GM19452 (cell line): ENCODE data around the gene TTC3.
"Not testable (repeated sequence)": the region's sequence is repeated elsewhere in the genome, so short reads cannot be mapped to it uniquely, and the experiment has no call there.

Experiments used
- ATAC-seq: cut with Tn5 transposase; IDR thresholded peaks from one replicate; pipeline ENCODE4 v1.9.1; 2021; ENCODE audit not compliant: unreplicated experiment

TTC3 gene, protein sequence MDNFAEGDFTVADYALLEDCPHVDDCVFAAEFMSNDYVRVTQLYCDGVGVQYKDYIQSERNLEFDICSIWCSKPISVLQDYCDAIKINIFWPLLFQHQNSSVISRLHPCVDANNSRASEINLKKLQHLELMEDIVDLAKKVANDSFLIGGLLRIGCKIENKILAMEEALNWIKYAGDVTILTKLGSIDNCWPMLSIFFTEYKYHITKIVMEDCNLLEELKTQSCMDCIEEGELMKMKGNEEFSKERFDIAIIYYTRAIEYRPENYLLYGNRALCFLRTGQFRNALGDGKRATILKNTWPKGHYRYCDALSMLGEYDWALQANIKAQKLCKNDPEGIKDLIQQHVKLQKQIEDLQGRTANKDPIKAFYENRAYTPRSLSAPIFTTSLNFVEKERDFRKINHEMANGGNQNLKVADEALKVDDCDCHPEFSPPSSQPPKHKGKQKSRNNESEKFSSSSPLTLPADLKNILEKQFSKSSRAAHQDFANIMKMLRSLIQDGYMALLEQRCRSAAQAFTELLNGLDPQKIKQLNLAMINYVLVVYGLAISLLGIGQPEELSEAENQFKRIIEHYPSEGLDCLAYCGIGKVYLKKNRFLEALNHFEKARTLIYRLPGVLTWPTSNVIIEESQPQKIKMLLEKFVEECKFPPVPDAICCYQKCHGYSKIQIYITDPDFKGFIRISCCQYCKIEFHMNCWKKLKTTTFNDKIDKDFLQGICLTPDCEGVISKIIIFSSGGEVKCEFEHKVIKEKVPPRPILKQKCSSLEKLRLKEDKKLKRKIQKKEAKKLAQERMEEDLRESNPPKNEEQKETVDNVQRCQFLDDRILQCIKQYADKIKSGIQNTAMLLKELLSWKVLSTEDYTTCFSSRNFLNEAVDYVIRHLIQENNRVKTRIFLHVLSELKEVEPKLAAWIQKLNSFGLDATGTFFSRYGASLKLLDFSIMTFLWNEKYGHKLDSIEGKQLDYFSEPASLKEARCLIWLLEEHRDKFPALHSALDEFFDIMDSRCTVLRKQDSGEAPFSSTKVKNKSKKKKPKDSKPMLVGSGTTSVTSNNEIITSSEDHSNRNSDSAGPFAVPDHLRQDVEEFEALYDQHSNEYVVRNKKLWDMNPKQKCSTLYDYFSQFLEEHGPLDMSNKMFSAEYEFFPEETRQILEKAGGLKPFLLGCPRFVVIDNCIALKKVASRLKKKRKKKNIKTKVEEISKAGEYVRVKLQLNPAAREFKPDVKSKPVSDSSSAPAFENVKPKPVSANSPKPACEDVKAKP (N-terminal part only)

DNA sequence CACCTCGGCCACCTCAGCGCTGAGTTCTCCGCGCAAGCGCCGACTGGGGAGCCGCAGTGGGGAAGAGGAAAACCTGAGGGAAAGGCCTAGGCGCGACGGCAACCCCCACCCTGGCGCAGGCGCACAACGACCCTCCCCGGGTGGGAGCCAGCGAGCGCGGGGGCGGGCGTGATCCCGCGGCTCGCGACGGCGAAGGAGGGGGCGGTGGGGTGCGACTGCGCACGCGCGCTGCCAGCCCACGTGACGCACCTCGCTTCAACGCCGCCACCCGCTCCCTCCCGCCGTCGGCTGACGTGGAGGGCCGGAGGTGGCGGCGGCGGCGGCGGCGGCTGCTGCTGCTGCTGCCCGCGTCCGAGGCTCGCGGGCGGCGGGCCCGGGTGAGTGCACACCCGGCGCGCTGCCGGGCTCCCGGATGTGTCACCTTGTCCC, at the start of gene TTC3, which contains the start of gene PIGP:
TTC3 (plus strand) TSS at position 267 of the 429 bp plus-strand sequence. CDS start 14,004 bp downstream, outside the sequence.
PIGP (minus strand) TSS at position 84 of the 429 bp plus-strand sequence. CDS start 556 bp downstream, outside the sequence.
- ATAC-seq, result peak; percentile 66

DNA sequence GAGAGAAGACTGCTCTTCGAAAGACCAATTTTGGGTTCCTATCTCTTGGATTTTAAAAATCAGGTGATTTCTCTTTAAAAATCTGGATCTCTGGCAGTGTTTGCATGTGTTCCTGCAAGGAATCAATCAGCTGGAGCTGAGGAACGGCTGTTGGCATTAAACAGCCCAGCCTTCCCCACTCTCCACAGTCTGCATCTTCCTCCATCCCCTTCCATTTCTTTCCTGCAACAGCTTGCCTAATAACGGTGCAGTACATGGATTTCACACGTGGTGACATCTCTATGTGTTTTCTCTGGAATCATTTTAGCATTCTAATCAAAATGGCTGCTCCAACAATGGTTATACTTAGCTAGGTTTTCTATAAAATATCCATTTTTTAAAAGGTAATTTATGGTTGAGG, 46.6 kb upstream of the TTC3 start:
- no peak for ATAC-seq

DNA sequence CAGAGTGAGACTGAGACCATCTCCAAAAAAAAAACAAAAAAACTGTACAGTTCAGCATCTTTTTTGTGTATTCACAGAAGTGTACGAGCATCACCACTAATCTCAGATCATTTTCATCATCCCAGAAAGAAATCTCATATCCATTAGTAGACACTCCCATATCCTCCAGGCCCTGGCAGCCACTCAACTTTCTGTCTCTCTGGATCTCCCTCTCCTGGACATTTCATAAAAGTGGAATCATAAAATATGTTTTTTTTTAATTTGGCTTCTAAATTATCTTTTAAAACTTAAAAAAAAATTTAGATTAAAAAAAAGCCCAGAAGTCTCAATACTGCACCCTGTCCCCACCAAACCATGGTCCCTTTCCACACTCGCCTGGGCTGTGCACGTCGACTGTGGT, 44.5 kb upstream of the TTC3 start:
- no peak for ATAC-seq

DNA sequence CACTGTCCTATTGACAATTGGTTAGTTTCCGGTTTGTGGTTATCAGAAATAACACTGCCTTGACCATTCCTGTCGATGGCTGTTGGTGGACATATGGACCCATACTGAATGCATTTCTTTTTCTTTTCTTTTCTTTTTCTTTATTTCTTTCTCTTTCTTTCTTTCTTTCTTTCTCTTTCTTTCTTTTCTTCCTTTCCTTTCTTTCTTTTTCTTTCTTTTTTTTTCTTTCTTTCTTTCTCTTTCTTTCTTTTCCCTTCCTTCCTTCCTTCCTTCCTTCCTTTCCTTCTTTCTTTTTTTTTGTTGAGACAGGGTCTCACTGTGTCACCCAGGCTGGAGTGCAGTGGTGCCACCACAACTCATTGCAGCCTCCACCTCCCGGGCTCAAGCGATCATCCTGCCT, 42.2 kb upstream of the TTC3 start:
- no peak for ATAC-seq

DNA sequence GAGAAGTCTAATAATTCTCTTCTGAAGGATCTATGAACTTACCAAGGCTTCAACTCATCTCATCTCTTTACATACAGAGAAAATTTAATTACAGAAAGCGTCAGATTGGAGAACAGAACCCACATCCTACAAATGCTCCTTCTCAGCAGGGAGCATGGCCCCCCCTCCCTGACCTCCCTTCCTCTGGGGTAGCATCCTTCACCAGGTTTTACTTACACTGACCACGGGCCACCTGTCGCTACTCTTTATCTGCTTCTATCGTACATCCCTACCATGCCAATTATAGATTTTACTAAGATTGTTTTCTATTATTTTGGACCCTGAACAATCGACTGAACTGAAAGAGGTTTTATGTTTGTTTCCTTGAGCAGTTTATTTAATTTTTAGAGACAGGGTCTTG, 40.8 kb upstream of the TTC3 start:
- ATAC-seq, result no peak

DNA sequence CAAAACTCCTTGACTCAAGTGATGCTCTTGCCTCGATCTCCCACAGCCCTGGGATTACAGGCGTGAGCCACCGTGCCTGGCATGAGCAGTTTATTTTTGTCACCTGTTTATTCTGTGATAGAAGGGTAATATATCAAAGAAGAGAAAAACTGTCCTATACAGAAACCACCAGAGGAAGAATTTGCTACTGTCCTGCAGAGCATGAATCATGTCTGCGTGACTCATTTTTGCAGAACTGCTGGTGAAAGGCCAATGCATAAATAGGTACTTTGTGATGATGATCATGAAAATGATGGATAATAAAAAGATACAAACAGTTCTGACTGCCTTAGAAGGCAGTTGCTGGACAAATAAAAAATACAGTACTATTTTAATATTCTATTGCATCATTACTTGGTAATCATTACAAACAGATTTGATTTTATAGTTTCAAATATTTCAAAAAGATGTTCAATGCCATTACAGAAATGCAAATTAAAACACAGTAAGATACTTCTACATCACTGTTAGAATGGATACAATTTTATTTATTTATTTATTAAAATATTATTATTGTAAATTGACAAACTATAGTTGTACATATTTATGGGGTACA, 40.1 kb upstream of the TTC3 start:
- no peak for ATAC-seq

DNA sequence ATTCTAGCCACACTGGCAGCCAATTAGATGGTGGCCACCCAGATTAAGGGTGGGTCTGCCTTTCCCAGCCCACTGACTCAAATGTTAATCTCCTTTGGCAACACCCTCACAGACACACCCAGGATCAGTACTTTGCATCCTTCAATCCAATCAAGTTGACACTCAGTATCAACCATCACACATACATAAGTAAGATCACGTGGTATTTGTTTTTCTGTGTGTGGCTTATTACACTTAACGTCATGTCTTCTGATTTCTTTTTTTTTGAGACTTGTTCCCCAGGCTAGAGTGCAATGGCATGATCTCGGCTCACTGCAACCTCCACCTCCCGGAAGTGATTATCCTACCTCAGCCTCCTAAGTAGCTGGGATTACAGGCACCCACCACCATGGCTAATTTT, 38.7 kb upstream of the TTC3 start:
- not testable (repeated sequence) for ATAC-seq

DNA sequence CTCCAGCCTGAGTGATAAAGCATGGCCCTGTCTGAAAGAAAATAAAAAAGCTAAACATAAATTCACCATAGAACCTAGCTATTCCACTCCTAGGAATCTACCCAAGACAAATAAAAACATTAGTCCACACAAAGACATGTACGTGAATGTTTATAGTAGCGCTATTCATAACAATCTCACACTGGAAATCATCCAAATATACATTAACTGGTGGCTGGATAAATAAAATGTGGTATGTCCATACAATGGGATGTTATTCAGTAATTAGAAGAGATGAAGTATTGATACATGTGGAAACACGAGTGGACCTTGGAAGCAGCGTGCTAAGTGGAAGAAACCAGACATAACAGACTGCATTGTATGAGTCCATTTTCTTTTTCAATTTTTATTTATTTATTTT, 36.9 kb upstream of the TTC3 start:
- no peak for ATAC-seq

DNA sequence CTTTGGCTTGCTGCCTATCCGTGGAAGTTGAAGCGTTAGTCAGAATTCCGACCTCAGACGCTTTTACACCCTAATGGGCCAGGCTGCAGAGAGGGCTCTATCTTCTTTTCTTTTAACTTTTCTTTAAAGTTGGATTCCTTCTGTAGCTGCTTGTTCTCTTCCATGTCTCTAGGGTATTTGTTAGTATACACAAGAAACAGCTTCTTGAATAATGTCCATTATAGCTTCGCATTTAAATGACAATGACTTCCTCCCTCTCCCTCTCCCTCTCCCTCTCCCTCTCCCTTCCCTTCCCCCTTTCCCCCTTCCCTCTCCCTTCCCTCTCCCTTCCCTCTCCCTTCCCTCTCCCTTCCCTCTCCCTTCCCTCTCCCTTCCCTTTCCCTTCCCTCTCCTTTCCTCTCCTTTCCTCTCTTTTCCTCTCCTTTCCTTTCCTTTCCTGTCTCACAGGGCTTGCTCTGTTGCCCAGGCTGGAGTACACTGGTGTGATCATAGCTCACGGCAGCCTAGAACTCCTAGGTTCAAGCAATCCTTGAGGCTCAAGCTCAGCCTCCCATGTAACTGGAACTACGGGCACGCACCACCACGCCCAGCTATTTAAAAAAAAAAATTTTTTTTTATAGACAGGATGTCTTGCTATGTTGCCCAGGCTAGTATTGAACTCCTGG, 33.5 kb upstream of the TTC3 start:
- ATAC-seq, result no peak

DNA sequence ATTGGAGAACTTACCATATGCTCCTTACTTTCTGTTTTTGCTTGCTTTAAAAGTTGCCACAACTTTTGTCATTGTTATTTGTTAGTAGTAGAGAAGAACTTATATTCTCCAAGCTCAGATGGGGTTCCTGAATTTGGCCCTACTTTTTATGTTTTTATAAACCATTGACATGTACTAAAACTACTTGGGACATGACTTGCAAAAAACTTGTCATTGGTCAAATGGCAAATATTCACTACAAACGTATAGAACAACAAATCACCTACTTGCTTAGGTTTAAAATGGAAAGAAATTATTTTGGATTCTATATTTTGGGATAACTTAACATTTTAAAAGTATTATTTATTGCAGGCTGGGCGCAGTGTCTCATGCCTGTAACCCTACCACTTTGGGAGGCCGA, 32.8 kb upstream of the TTC3 start:
- ATAC-seq, result no peak

DNA sequence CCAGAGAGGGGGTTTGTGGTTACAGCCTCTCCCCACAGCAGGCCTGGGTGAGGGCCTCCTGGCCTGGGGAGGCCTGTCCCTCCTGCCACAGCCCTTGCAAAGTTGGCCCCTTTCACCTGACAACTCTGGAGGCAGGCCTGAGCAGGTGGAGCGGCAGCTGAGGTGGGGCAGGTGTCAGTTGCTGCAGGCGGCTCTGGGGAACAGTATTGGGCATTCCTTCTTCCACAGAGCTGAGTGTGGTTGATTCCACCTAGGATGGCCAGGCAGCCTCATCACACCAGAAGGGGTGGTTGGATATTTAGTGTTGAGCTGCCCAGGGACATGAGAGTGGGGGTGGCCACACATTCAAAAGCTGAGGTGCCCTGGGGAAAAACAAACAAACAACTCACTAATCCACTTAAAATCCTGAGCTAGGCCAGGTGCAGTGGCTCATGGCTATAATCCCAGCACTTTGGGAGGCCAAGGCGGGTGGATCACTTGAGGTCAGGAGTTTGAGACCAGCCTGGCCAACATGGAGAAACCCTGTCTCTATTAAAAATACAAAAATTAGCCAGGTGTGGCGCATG, 31.3 kb upstream of the TTC3 start:
- ATAC-seq, result no peak

DNA sequence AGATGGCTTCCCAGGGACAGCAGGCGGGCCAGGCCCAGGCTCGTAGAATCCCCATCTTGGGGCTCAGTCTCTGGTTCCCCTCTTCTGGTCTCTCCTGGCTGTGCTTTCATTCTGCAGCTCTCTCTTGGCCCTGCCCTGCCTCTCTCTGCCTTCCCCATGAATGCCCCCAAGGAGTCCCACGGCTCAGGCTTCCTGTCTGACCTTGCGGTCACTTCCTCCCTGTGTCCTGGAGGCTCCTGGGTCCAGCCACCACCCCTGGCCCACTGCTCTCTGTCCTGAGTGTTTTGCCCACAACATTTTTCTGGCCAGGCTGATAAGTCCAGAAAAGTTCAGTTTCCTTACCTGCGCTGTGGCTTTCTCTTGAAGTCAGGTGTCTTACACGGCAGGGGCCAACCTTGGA, 29.2 kb upstream of the TTC3 start:
- ATAC-seq, result no peak

DNA sequence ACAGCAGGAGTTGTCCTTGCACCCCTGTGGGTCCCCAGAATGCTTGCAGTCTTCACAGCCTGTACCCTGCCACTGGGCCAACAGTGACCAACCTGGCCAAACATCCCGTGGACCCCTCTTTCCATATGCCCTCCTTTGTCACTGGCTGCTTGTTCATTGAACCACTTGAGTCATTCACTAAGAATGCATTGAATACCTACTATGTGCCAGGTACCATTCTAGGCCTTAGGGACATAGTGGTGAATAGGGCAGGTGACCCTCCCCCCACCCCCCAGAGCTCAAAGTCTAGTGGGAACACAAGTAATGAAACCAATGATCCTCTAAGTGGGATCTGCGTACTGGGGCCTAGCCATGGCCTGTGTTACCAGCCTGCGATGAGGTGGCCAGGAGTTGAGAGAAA, 28.4 kb upstream of the TTC3 start:
- ATAC-seq, result no peak

DNA sequence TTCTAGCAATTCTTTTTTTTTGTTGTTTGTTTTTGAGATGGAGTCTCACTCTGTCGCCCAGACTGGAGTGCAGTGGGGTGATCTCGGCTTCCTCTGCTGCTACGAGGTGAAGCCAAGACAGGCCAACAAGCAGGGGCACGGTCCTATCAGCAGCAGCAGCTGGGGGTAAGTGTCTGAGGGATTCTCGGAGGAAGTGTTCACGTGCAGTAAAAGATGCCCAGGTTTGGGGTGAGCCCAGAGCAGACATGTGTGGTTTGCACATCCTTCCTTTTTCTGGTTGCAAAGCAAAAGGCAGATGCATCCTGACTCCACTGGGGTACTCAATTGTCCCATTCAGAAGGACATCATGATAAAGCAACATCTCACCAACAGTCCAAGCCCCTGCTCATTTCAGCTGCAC, 27.9 kb upstream of the TTC3 start:
- no peak for ATAC-seq

DNA sequence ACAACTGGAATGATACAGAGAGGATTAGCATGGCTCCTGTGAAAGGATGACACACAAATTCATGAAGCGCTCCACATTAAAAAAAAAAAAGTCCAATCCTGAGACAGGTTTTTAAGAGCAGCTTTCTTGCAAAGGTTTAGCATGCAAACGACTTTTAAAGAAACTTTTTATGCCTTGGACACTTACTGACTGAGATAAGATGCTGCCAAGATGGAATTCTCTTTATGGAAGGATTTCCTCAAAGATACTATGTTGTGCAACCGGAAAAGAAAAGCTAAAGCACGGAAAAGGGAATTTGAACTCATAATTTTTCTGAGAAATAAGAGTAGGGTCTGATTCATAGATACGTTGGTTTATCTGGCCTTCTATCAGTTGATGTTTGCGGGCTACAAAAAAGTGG, 27.5 kb upstream of the TTC3 start:
- ATAC-seq, result no peak

DNA sequence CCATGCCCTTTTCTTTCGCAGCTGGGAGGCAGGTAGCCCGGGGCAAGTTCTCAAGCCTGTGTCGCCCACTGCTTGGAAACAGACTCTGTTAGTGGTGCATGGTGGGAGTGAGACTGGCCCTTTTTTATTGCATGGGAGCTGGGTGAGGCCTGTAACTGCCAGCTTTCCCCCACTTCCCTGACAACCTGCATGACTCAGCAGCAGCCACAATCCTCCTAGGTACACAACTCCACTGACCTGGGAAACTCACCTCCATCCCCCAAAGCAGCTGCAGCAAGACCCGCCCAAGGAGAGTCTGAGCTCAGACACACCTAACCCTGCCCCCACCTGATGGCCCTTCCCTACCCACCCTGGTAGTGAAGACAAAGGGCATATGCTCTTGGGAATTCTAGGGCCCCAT, 26.0 kb upstream of the TTC3 start:
- ATAC-seq, result no peak

DNA sequence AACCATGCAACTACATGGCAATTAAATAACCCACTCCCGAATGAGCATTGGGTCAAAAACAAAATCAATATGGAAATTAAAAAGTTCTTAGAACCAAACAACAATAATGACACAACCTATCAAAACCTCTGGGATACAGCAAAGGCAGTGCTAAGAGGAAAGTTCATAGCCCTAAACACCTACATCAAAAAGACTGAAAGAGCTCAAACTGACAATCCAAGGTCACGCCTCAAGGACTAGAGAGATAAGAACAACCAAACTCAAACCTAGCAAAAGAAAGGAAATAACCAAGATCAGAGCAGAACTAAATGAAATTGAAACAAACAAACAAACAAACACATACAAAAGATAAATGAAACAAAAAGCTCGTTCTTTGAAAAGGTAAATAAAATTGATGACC, 23.3 kb upstream of the TTC3 start:
- not testable (repeated sequence) for ATAC-seq

DNA sequence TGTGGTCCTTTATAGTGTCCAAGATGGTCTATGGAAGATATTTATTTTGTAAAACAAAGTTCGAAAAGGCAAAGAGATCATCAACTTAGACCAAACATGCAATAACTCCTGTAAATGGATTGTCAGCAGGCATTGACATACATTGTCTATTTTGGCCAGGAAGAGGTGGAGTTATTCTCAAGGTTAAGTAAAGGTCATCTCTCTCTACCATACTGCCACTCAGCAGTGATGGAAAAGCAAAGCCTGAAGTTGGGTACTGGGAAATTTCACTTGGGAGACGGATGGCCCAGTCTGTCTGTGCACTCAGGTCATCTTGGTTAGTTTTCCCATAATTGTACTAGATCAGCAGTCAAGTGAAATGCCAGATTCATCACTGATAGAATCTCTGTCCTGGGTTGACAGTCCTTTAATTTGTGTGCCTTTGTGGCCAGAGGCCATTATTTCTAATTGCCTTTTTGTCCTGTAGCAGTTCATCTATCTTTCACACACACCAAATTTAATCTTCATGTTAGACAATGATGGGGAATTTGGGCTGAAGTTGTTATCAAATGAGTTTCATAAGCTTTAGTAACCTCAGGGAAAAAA, 17.7 kb upstream of the TTC3 start:
- no peak for ATAC-seq

DNA sequence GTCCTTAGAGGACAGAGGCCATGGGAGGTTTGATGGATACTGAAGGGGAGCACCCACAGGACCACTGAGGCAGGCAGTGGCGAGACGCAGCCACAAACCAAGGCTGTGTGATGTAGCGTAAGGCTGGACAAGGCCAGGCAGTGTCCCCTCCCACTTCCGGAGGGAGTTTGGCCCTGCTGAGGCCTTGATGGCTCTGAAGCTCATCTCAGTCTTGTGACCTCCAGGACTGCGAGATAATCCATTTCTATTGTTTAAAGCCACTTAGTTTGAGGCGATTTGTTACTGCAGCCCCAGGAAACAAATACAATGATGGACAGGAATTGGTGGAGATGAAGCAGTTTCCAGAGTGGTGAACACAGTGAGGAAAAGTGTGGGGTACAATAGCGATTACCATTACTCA, 15.4 kb upstream of the TTC3 start:
- no peak for ATAC-seq

DNA sequence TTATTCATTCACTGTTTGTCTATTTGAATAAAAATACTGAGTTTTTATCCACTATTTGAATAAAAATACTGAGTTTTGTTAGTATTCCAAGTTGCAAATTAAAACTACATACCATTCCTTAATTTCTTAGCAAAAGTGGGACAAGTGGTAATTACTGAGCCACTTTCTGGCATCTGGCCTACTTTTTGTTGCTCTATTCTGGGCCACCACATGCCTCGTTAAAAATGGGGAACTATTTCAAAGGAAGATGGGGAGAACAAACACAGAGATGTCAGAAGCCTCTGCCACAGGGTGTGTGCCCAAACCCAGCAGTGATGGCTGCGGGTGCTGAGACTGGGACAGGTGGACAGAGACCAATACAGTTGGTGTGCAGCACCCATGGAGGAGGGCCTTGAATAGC, 14.8 kb upstream of the TTC3 start:
- ATAC-seq, result no peak
